Measurements from ENCODE around the gene MGAT3. TPM values are rescaled to one million over a fixed set of nuclear protein-coding genes. Genes with fewer than 3 reads are reported as not detected.
"Not testable (repeated sequence)": the region's sequence is repeated elsewhere in the genome, so short reads cannot be mapped to it uniquely, and the experiment has no call there.

The MGAT3 gene
- polyA plus RNA-seq (ENCODE audit: insufficient read length in 4 of 4): 10 to 100 TPM; 18.4 to 31.1 (median 25.7) TPM

DNA sequence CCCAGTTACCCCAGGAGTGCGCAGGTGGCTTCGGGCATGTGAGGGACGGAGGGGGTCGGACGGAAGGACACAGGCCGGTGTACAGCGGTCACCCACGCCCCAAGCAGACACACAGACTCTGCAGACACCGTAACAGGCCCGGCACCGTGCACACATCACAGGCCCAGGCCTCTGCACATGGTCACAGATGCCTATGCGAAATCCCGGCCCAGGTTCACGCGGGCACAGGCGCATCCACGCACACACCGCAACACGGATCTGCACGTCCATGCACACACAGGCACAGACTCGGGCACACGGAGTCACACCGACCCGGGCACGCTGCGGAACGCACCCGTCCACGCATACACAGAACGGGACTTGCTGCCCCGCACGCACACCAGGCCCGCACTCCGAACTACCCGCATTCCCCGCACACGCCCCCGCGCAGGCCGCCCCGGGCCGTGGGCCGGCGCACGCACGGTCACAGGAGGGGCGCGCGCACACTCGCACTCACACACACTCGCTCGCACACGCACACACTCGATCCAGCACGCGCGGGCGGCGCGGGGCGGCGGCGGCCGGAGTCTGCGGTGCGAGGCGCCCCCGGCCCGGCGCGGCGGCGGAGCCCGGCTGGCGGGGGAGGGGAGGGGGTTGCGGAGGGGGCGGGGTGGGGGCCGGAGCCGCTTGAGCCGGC, at the start of gene MGAT3:
Gene MGAT3 (plus strand): TSS at position 491 of the 676 bp plus-strand sequence. CDS start 30,336 bp downstream, outside the sequence.
- no peak for DNase-seq (ENCODE audit: low read depth in 4 of 4, low spot score in 2 of 4)

DNA sequence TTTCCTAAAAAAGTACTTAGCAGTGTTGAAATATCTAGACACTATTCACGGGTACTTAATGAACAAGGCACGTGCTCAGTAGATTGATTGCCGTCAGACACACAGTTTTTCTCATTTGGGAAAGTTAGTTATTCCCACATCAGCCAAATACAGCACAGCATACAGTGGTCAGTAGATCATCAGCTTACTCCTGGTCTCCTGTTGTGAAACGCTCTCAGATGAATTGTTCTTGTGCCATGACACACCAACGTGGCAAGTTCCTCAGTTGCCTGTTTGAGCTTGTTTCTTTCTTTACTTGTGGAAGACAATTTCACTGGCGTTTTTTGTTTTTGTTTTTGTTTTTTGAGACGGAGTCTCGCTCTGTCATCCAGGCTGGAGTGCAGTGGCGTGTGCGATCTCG, 48.6 kb upstream of the MGAT3 start:
- no peak for DNase-seq (ENCODE audit: low read depth in 4 of 4, low spot score in 2 of 4)

GRCh38 chr22:39408807-39409206, 48.0 kb upstream of the MGAT3 start:
- no peak for DNase-seq (ENCODE audit: low read depth in 4 of 4, low spot score in 2 of 4)

- no peak for DNase-seq (ENCODE audit: low read depth in 4 of 4, low spot score in 2 of 4)
These were observed 47.2 kb upstream of the MGAT3 start for GRCh38 chr22:39409516-39410029.

- no peak for DNase-seq (ENCODE audit: low read depth in 4 of 4, low spot score in 2 of 4)
These were observed 46.5 kb upstream of the MGAT3 start for GRCh38 chr22:39410264-39410663.

DNA sequence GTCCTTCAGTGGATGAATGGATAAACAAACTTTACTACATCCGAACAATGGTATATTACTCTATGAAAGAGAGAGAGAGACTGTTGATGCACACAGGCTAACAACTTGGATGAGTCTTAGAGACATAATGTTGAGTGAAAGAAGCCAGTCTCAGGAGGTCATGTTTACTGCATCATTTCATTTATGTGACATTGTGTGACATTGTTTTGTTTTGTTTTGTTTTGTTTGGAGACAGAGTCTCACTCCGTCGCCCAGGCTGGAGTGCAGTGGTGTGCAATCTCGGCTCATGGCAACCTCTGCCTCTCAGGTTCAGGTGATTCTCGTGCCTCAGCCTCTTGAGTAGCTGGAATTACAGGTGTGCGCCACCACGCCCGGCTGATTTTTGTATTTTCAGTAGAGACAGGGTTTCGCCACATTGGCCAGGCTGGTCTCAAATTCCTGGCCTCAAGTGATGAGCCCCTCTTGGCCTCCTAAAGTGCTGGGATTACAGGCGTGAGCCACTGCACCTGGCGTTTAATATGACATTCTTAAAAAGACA, 44.9 kb upstream of the MGAT3 start:
- DNase-seq (ENCODE audit: low read depth in 4 of 4, low spot score in 2 of 4): not testable (repeated sequence)

DNA sequence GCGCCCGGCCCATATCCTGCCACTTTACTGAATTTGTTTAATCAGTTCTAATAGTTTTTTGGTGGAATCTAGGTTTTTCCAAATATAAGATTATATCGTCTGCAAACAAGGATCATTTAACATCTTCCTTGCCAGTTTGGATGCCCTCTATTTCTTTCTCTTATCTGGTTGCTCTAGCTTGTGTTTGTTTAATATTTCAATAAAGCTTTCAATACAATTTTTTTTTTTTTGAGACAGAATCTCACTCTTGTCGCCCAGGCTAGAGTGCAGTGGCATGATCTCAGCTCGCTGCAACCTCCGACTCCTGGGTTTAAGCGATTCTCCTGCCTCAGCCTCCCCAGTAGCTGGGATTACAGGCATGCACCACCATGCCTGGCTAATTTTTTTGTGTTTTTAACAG, 43.6 kb upstream of the MGAT3 start:
- DNase-seq (ENCODE audit: low read depth in 4 of 4, low spot score in 2 of 4): not testable (repeated sequence)

DNA sequence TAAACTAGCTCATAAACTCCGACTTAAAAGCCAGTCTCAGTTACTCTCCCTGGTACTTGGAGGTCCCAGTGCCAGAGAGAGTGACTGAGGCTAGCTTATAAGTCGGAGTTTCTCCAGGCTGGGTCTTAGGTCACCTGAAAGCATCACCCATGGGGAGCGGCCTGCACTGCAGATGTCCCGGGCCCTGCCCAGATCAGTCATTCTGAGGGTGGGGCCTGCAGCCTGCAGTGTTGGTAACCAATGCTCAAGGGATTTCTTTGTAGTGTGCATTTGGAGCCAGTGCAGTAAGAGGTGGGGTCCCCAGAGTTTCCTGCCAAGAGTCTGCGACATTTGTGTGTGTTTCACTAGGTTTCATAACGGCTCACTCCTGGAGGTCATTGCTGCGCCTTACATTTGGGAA, 42.4 kb upstream of the MGAT3 start:
- no peak for DNase-seq (ENCODE audit: low read depth in 4 of 4, low spot score in 2 of 4)

GRCh38 chr22:39414886-39415285, 41.9 kb upstream of the MGAT3 start:
- DNase-seq (ENCODE audit: low read depth in 4 of 4, low spot score in 2 of 4): no peak

DNA sequence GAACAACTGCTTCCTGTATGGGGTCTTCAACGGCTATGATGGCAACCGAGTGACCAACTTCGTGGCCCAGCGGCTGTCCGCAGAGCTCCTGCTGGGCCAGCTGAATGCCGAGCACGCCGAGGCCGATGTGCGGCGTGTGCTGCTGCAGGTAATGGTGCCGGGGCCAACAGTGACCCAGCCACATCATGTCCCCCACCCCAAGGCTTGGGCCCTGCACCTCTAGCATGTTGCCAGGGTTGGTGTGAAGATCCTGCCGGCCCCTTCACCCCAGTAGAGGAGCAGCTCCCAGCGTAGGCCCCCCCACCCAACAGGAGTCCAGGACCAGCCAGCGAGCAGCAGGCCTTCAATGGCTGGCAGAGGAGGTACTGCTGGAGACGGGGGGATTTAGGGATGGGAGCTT, 41.3 kb upstream of the MGAT3 start:
- DNase-seq (ENCODE audit: low read depth in 4 of 4, low spot score in 2 of 4): no peak

GRCh38 chr22:39416319-39416718, 40.5 kb upstream of the MGAT3 start:
- no peak for DNase-seq (ENCODE audit: low read depth in 4 of 4, low spot score in 2 of 4)

DNA sequence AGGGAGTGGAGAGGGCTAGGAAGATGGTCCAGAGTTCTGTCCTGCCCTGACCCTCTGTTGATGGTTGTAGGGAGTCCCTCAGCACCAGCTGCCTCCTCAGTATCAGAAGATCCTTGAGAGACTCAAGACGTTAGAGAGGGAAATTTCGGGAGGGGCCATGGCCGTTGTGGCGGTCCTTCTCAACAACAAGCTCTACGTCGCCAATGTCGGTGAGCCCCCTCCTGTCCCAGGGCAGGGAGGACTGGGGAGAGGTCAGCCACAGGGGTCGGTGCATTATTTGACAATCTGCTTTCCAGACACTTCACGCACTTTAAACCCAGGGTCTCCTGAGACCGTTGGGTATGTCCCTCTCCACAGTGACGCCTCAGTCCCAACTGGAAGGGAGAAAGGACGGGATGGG, 39.2 kb upstream of the MGAT3 start:
- DNase-seq (ENCODE audit: low read depth in 4 of 4, low spot score in 2 of 4): no peak

GRCh38 chr22:39418696-39419095, 38.1 kb upstream of the MGAT3 start:
- no peak for DNase-seq (ENCODE audit: low read depth in 4 of 4, low spot score in 2 of 4)

DNA sequence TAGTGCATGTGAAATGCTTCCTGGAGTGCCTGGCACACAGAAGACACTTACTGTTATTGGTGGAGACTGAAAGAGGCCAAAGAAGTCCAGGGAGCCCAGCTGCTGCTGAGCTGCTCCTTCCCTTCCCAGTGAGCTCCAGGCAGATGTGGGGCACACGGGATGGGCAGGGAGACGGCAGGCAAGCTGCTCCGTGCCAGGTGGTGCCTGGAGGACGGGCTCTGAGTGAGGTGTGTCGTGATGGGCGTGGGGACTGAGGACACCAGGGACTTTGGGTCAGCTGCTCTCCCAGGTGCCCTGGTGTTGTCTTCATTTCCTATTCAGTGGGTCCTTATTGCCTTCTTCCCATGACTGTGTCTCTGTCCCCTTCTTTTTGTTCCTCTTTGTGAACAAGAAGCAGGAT, 37.7 kb upstream of the MGAT3 start:
- no peak for DNase-seq (ENCODE audit: low read depth in 4 of 4, low spot score in 2 of 4)

DNA sequence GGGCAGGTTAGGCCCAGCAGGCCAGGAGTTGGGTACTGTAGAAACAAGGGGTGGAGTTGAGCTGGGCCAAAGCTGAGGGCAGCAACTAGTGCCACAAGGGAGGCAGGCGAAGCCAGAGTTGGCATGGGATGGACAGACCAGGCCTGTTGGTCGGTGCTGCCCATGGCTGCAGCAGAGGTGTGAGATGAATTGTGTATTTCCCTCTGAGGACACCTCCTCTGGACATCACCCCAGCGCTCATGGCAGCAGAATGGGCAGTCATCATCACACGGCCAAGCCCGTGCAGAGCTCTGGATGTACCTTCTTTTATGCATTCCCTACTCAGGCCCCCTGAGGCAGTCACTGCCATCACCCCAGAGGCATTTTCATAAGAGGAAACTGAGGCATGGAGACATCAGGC, 36.9 kb upstream of the MGAT3 start:
- DNase-seq (ENCODE audit: low read depth in 4 of 4, low spot score in 2 of 4): no peak

DNA sequence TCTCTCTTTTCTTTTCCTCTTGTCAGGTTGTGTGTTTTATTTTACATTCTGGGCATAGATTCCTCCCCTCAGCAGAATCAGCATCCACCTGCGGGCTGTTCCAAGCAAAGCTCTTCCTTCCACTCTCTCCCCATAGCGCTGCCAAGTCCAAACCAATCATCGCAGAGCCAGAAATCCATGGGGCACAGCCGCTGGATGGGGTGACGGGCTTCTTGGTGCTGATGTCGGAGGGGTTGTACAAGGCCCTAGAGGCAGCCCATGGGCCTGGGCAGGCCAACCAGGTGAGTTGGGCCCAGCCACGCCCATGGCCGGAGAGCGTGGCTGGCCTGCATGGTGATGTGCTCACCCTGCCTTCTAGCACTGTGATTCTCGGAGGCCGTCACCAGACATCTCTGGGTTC, 35.1 kb upstream of the MGAT3 start:
- DNase-seq (ENCODE audit: low read depth in 4 of 4, low spot score in 2 of 4): no peak

DNA sequence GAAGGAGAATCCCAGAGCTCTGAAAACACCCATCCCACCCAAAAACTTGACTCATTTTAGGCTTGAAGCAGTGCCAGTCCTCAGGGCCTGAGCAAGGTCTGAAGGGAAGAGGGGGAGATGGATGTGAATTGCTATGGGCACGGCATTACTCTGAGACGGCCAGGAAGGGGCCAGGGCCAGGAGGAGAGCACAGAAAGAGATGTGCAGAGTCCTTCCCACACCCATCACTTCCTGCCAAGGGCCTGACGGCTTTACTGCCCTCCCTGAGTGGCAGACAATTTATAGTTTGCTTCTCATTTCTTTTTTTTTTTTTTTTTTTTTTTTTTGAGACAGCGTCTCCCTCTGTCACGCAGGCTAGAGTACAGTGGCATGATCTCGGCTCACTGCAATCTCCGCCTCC, 34.7 kb upstream of the MGAT3 start:
- DNase-seq (ENCODE audit: low read depth in 4 of 4, low spot score in 2 of 4): no peak

DNA sequence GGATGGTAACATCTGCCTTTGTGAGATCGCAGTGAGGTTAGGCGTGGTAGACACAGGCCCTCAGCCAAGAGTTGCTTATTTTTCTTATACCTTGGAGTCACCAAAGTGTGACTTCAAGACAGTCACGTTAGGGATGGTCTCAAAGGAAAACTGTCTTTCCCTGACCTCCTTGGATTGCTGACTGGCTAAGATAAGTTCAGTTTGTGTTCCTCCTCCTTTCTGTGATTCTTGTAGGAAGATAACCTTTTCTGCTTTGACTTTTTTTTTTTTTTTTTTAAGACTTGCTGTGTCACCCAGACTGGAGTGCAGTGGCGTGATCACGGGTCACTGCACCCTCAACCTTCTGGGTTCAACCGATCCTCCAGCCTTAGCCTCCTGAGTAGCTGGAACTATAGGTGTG, 34.1 kb upstream of the MGAT3 start:
- no peak for DNase-seq (ENCODE audit: low read depth in 4 of 4, low spot score in 2 of 4)

DNA sequence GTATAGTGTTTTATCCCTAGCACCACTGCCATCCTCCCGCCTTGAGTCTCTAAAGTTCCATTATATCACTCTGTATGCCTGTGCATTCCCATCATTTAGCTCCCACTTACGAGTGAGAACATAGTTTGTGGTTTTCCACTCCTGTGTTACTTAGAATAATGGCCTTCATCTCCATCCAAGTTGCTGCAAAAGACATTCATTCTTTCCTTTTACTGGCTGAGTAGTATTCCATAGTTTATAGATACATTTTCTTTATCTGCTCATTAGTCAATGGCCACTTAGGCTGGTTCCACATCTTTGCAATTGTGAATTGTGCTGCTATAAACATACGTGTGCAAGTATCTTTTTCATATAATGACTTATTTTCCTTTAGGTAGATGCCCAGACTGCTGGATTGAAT, 32.8 kb upstream of the MGAT3 start:
- DNase-seq (ENCODE audit: low read depth in 4 of 4, low spot score in 2 of 4): no peak

GRCh38 chr22:39426380-39427043, 30.3 kb upstream of the MGAT3 start:
- no peak for DNase-seq (ENCODE audit: low read depth in 4 of 4, low spot score in 2 of 4)

- DNase-seq (ENCODE audit: low read depth in 4 of 4, low spot score in 2 of 4): no peak
These were observed 28.8 kb upstream of the MGAT3 start for GRCh38 chr22:39427751-39428596.

Measured in left renal cortex interstitium (tissue), 4 donors.